RWPE1 (cell line): ENCODE data around the gene ZNF160.
"Not testable (repeated sequence)": the region's sequence is repeated elsewhere in the genome, so short reads cannot be mapped to it uniquely, and the experiment has no call there.

Experiments
- CTCF ChIA-PET: fragments of 350-600 bp; sonication (Branson Sonifier 250); formaldehyde crosslinking; extraction: SDS; loops from one replicate; lab custom pipeline; 2021; lab: Yijun Ruan, JAX
- POLR2A ChIA-PET: fragments of 400-600 bp; formaldehyde crosslinking; extraction: SDS; loops from one replicate; lab custom pipeline; 2020; ENCODE audit warnings: antibody characterized with exemption; ENCODE audit not compliant: low non-redundant PET; lab: Yijun Ruan, JAX
- DNase-seq: peaks from one replicate; pipeline ENCODE4 v3.0.0; 2012; ENCODE audit warnings: low spot score
- H3K27ac ChIP-seq: fragments of 450-650 bp; 2 replicates; pipeline ENCODE4 v1.5.1; 2017
- TF ChIP-seq, protein P1 (sequence below): fragments of 450-650 bp; conservative IDR thresholded peaks from 2 replicates; pipeline ENCODE4 v1.5.1; 2017; ENCODE audit warnings: low read depth, mild to moderate bottlenecking

Gene ZNF160

DNA sequence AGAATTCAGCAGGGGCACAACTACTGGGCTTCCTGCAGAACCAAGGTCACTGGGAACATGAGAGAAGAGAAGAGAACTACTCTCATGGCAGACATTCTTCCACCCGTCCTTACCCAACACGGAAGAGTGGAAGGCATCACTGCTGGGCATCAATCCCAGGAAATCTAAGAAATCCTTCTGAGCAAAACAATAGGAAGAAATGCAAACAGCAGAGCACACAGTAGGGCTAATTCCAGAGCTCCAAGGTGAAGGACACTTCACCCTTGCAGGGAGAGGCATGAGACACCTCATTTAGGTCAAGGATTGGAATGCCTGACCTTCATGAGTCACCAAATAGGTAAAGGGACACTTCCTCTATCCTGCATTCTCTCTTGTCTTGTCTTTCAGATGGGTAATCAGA lies 55.8 kb downstream of the ZNF160 start:
- TF ChIP-seq, protein P1, sequence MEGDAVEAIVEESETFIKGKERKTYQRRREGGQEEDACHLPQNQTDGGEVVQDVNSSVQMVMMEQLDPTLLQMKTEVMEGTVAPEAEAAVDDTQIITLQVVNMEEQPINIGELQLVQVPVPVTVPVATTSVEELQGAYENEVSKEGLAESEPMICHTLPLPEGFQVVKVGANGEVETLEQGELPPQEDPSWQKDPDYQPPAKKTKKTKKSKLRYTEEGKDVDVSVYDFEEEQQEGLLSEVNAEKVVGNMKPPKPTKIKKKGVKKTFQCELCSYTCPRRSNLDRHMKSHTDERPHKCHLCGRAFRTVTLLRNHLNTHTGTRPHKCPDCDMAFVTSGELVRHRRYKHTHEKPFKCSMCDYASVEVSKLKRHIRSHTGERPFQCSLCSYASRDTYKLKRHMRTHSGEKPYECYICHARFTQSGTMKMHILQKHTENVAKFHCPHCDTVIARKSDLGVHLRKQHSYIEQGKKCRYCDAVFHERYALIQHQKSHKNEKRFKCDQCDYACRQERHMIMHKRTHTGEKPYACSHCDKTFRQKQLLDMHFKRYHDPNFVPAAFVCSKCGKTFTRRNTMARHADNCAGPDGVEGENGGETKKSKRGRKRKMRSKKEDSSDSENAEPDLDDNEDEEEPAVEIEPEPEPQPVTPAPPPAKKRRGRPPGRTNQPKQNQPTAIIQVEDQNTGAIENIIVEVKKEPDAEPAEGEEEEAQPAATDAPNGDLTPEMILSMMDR: no peak
- CTCF ChIA-PET: interaction anchor here (0.6 kb wide), 1 partner anchor 123 kb away, joined by 3 read pairs; no protein-coding TSS in a partner anchor
- POLR2A ChIA-PET: no interaction called here
- H3K27ac ChIP-seq: no peak overlapping the region
- DNase-seq: no peak

DNA sequence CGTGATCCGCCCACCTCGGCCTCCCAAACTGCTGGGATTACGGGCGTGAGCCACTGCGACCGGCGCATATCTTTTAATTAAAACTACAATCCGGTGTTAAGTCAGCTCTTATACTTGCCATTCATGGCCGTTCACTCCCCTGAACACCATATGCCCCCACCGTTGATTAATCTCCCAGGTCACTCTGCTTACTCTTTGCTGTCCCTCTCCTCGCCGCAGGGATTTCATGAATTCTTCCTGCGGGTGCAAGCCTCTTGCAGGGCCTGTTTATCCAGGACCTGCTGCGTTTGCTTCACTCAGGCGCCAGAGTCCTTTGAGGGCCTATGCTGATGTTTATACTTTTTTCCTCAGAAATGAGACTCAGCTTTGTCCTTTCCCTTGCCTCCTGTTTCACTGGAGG lies 57.7 kb downstream of the ZNF160 start:
- POLR2A ChIA-PET: no interaction called here
- DNase-seq: no peak
- no peak overlapping the region for H3K27ac ChIP-seq
- TF ChIP-seq, protein P1: no peak
- CTCF ChIA-PET: interaction anchor here (0.7 kb wide), 1 partner anchor 119 kb away, joined by 4 read pairs; no protein-coding TSS in a partner anchor

DNA sequence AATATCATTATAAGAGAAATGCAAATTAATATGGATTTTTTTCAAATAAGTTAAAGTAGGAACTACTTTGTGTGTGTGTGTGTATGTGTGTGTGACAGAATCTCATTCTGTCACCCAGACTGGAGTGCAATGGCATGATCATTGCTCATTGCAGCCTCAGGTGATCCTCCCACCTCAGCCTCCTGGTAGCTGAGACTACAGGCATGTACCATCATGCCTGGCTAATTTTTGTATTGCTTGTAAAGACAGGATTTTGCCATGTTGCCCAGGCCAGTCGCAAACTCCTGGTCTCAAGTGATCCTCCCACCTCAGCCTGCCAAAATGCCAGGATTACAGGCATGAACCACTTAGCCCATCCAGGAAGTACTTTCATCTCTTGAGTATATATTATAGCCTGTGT lies 61.9 kb downstream of the ZNF160 start:
- H3K27ac ChIP-seq: no peak overlapping the region
- CTCF ChIA-PET: no interaction called here
- POLR2A ChIA-PET: no interaction called here

DNA sequence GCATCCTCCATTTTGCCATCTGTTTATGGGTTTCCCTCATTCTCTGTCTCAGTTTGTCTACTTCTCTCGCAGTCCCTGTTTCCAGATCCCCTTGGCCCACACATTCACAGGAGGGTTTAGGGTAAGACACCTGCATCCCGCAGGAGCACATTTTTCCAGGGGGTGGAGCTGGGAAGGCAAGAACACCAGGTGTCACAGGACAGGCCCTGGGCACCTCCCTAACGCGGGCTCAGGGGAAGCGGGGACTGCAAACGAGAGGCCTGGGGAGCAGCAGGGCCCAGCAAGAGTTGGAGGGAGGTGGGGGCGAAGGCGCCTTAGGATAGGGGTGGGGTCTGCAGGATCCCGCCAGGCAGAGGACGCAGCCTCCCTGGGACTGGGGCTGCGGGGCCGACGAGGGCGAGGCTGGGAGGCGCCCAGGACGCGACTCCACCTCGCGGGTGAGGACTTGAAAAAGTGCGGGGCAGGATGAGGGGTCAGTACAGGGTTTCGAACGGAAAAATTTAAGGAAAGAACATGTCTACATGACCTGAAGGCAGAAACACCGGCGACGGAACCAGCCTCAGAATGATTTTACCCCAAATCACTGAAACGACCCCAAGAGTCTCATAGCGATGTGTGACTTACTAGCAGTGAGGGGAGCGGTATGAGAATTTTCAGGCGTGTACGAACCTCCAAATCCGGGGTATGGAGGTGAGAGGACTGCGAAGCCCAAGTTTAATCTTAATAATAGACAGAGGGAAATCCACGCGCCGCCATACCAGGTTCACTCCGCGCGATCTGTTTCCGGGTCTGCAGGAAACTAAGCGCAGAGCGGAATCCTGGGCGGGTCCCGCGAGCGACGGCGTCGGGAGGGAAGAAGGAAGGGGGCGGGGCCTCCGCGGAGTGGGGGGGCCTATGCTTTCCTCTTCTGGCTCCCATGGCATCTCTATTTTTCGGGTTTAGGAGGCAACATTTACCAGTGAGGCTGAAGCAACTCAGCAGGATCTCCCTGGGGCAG lies 65.8 kb downstream of the ZNF160 start:
- TF ChIP-seq, protein P1: no peak
- DNase-seq: peak; percentile 64
- CTCF ChIA-PET: interaction anchor here (0.6 to 0.9 kb wide), 2 partner anchors 44 to 102 kb away, joined by 3 to 4 read pairs; no protein-coding TSS in a partner anchor
- POLR2A ChIA-PET: no interaction called here
- no peak overlapping the region; the same call in 1 of the 2 replicates for H3K27ac ChIP-seq

More for the DNA sequence above, 61.9 kb downstream of the ZNF160 start:
- TF ChIP-seq, protein P1: no peak
- DNase-seq: no peak

DNA sequence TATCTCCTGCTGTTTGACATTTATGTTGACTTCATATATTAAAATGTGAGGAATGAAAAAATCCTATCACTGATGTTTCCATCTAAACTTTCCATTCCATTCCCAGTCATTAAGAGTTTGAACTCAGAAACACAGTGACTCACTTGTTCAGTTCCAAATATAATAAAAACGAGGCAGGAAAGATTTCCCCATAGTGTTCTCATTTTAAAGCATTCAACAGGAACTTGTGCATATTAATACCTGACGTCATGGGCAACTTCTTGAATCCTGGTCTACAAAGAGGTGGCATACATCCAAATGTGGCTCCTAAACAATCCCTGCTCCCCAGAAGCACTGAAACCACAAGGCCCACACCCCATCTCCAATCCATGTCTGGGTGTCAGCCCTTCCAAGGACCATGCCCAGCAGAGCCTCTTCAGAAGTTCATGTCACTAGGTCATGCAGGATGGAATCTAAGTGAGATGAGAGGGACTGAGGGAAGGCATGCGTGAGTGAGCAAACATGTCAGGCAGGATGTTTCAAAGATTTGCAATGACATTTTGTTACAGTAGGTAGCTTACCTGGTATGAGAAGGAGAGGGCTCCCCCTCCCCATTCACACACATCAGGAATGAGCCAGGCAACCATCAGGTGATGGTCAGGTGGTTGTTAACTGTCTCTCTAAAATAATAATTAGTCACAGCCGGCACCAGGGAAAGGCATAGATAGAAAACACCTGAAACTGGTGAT lies 68.1 kb downstream of the ZNF160 start:
- H3K27ac ChIP-seq: no peak overlapping the region
- POLR2A ChIA-PET: no interaction called here
- DNase-seq: no peak
- CTCF ChIA-PET: interaction anchor here (0.6 kb wide), 1 partner anchor 521 kb away, joined by 3 read pairs; no protein-coding TSS in a partner anchor
- TF ChIP-seq, protein P1: no peak

DNA sequence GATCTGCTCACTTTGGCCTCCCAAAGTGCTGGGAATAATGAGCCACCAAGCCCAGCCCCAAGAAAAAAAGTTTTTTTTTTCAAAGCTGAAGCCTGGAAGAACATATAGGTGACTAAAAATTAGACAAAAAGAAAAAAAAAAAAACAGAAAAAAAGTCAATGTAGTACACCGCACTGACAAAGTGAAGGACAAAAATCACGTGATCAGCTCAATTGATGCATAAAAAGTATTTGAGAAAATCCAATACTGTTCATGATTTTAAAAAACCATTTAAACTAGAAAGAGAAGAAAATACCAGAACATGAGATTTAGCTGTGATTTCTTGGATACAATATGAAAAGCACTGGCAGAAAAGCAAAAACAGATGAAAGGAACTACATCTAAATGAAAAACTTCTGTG lies 69.2 kb downstream of the ZNF160 start:
- no peak for DNase-seq
- POLR2A ChIA-PET: no interaction called here
- TF ChIP-seq, protein P1: no peak
- H3K27ac ChIP-seq: no peak overlapping the region
- CTCF ChIA-PET: interaction anchor here (0.6 kb wide), 1 partner anchor 1129 kb away, joined by 5 read pairs; the partner anchor contains the start of gene ZNF649

DNA sequence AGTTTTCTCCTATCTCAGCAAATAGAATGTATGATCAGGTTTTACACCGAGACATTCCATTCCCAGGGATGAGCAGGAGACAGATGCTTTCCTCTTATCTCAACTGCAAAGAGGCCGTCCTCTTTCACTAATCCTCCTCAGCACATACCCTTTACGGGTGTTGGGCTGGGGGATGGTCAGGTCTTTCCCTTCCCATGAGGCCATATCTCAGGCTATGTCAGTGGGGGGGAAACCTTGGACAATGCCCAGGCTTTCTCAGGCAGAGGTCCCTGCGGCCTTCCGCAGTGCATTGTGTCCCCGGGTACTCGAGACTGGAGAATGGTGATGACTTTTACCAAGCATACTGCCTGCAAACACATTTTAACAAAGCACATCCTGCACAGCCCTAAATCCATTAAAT lies 74.9 kb downstream of the ZNF160 start:
- CTCF ChIA-PET, DNase-seq, POLR2A ChIA-PET: not testable (repeated sequence)

More for the DNA sequence above, 74.9 kb downstream of the ZNF160 start:
- H3K27ac ChIP-seq: not testable (repeated sequence)
